GM11168 (cell line): ENCODE results near the gene PSME3IP1.
"Not testable (repeated sequence)": the region's sequence is repeated elsewhere in the genome, so short reads cannot be mapped to it uniquely, and the experiment has no call there.

ENCODE experiments used
- in situ Hi-C: fragments of 300-500 bp; cut with MboI; formaldehyde crosslinking; loops from one replicate; pipeline ENCODE4 v1.12.0; 2022; ENCODE audit warnings: low sequenced_read_pairs; ENCODE audit not compliant: unreplicated experiment

PSME3IP1 gene

GRCh38 chr16:57200926-57201325 is 15.1 kb upstream of the PSME3IP1 start:
- in situ Hi-C loops = not testable (repeated sequence)

GRCh38 chr16:57200321-57200720 is 14.5 kb upstream of the PSME3IP1 start:
- in situ Hi-C loops = not testable (repeated sequence)

GRCh38 chr16:57196753-57197152 is 10.9 kb upstream of the PSME3IP1 start:
- in situ Hi-C loops = no loop called here

- in situ Hi-C loops = no loop called here
These were observed 10.4 kb upstream of the PSME3IP1 start for GRCh38 chr16:57196286-57196685.

GRCh38 chr16:57194512-57194911 is 8.7 kb upstream of the PSME3IP1 start:
- in situ Hi-C loops = no loop called here

- in situ Hi-C loops = no loop called here
These were observed 7.1 kb upstream of the PSME3IP1 start for GRCh38 chr16:57192720-57193486.

GRCh38 chr16:57192146-57192545 is 6.3 kb upstream of the PSME3IP1 start:
- in situ Hi-C loops = no loop called here

- in situ Hi-C loops = no loop called here
These were observed 5.3 kb upstream of the PSME3IP1 start for GRCh38 chr16:57191056-57191571.

GRCh38 chr16:57190136-57190535 is 4.3 kb upstream of the PSME3IP1 start:
- in situ Hi-C loops = no loop called here

- in situ Hi-C loops = not testable (repeated sequence)
These were observed 3.7 kb upstream of the PSME3IP1 start for GRCh38 chr16:57189527-57189926.

- in situ Hi-C loops = no loop called here
These were observed 2.8 kb upstream of the PSME3IP1 start for GRCh38 chr16:57188711-57189002.

- in situ Hi-C loops = not testable (repeated sequence)
These were observed 2.3 kb upstream of the PSME3IP1 start for GRCh38 chr16:57187902-57188710.

- in situ Hi-C loops = no loop called here
These were observed 1.3 kb upstream of the PSME3IP1 start for GRCh38 chr16:57186872-57187854.

GRCh38 chr16:57185446-57185944 is 344 bp downstream of the PSME3IP1 start:
- in situ Hi-C loops = no loop called here

- in situ Hi-C loops = no loop called here
These were observed 873 bp downstream of the PSME3IP1 start for GRCh38 chr16:57184887-57185445.

GRCh38 chr16:57184113-57184512 is 1.7 kb downstream of the PSME3IP1 start:
- in situ Hi-C loops = no loop called here

GRCh38 chr16:57179215-57179828 is 6.5 kb downstream of the PSME3IP1 start:
- in situ Hi-C loops = no loop called here

GRCh38 chr16:57178793-57179212 is 7.0 kb downstream of the PSME3IP1 start:
- in situ Hi-C loops = no loop called here

GRCh38 chr16:57178196-57178595 is 7.6 kb downstream of the PSME3IP1 start:
- in situ Hi-C loops = no loop called here
